GM19397 (cell line): ENCODE results near the gene TAS2R43.
"Not testable (repeated sequence)": the region's sequence is repeated elsewhere in the genome, so short reads cannot be mapped to it uniquely, and the experiment has no call there.

Experiments
- ATAC-seq: cut with Tn5 transposase; IDR thresholded peaks from one replicate; pipeline ENCODE4 v1.9.1; 2021; ENCODE audit warnings: mild to moderate bottlenecking, moderate library complexity; ENCODE audit not compliant: unreplicated experiment

The TAS2R43 gene

GRCh38 chr12:11092128-11092527, at the start of gene TAS2R43:
Gene TAS2R43 (minus strand): TSS chr12:11092313. CDS start chr12:11092229, 84 bp downstream.
- ATAC-seq: no peak

- ATAC-seq: no peak
These were observed 44.0 kb upstream of the TAS2R43 start for GRCh38 chr12:11136075-11136474.

GRCh38 chr12:11134305-11134704, 42.2 kb upstream of the TAS2R43 start, which contains the start of gene TAS2R30:
Gene TAS2R30 (minus strand): TSS chr12:11134644. CDS start chr12:11134244, 400 bp downstream.
- ATAC-seq: no peak

- no peak for ATAC-seq
These were observed 41.7 kb upstream of the TAS2R43 start for GRCh38 chr12:11133816-11134215.

GRCh38 chr12:11133162-11133561, 41.0 kb upstream of the TAS2R43 start:
- ATAC-seq: no peak

- no peak for ATAC-seq
These were observed 38.9 kb upstream of the TAS2R43 start for GRCh38 chr12:11130999-11131398.

GRCh38 chr12:11130382-11130781, 38.3 kb upstream of the TAS2R43 start:
- ATAC-seq: no peak

GRCh38 chr12:11114130-11114529, 22.0 kb upstream of the TAS2R43 start:
- not testable (repeated sequence) for ATAC-seq

GRCh38 chr12:11111213-11111612, 19.1 kb upstream of the TAS2R43 start:
- ATAC-seq: not testable (repeated sequence)

GRCh38 chr12:11108862-11109261, 16.7 kb upstream of the TAS2R43 start:
- ATAC-seq: no peak

- no peak for ATAC-seq
These were observed 15.6 kb upstream of the TAS2R43 start for GRCh38 chr12:11107719-11108118.

GRCh38 chr12:11106288-11106687, 14.2 kb upstream of the TAS2R43 start:
- ATAC-seq: no peak

- no peak for ATAC-seq
These were observed 13.4 kb upstream of the TAS2R43 start for GRCh38 chr12:11105546-11105945.

GRCh38 chr12:11094910-11095309, 2.8 kb upstream of the TAS2R43 start:
- ATAC-seq: not testable (repeated sequence)

- ATAC-seq: no peak
These were observed 2.9 kb downstream of the TAS2R43 start for GRCh38 chr12:11089246-11089645.

- peak; percentile 63 for ATAC-seq
These were observed 6.7 kb downstream of the TAS2R43 start for GRCh38 chr12:11085419-11085818.

GRCh38 chr12:11081987-11082386, 10.1 kb downstream of the TAS2R43 start:
- ATAC-seq: no peak

- no peak for ATAC-seq
These were observed 13.9 kb downstream of the TAS2R43 start for GRCh38 chr12:11078246-11078645.

GRCh38 chr12:11075642-11076041, 16.5 kb downstream of the TAS2R43 start:
- peak; percentile 55 for ATAC-seq

- ATAC-seq: no peak
These were observed 20.7 kb downstream of the TAS2R43 start for GRCh38 chr12:11071414-11071813.

GRCh38 chr12:11070999-11071398, 21.1 kb downstream of the TAS2R43 start:
- no peak for ATAC-seq

GRCh38 chr12:11069854-11070365, 22.2 kb downstream of the TAS2R43 start:
- no peak for ATAC-seq

- ATAC-seq: no peak
These were observed 24.6 kb downstream of the TAS2R43 start for GRCh38 chr12:11067514-11067913.
